ENCODE data around the gene RENBP.

DNA sequence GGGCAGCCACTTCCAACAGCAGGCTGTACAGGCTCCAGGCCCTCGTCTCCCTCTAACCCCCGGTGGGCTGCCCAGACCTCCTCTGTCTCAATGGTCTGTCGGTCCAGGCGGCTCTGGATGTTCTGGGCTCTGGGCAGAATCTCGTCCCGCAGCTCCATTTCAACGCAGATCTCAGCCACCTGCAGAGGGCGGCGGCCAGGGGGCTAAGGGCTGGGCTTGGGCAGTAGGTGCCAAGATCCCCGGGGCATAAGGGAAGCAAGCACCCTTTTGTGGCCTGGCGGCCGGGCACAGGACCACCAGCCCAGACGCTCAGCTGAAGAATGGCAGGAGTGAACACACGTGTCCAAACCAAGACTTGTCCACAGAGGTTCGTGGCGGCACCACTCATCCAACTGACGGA lies 30.7 kb downstream of the RENBP start:
- no peak for TF ChIP-seq CTCF (conservative IDR thresholded peaks at IDR 0.05; ENCODE audit: low read depth, low read length)
- TF ChIP-seq EZH2 (IDR thresholded peaks at IDR 0.05; ENCODE audit: borderline replicate concordance, low read depth, low read length, poor library complexity, severe bottlenecking): no peak

All from A673 (cell line).